HepG2 (cell line): ENCODE measurements around the gene RHOT2. TPM values are rescaled to one million over a fixed set of nuclear protein-coding genes. Genes with fewer than 3 reads are reported as not detected.

Source experiments
- BCLAF1 ChIP-seq: fragments of 450-650 bp; IDR thresholded peaks from 2 replicates; pipeline ENCODE4 v1.6.1; 2017; ENCODE audit warnings: mild to moderate bottlenecking
- DR1 ChIP-seq: sonication (generic); formaldehyde crosslinking; IDR thresholded peaks from 2 replicates; pipeline ENCODE4 v1.8.0; 2021; ENCODE audit warnings: mild to moderate bottlenecking, missing genetic modification reagents, inconsistent platforms
- DRAP1 ChIP-seq: IDR thresholded peaks from 2 replicates; pipeline ENCODE4 v1.6.1; 2016; ENCODE audit warnings: missing genetic modification reagents, missing compliant biosample characterization
- ETS1 ChIP-seq: sonication (generic); formaldehyde crosslinking; IDR thresholded peaks from 2 replicates; pipeline ENCODE4 v1.4.0; 2020; ENCODE audit warnings: missing genetic modification reagents
- FOXJ3 ChIP-seq: sonication (generic); formaldehyde crosslinking; IDR thresholded peaks from 2 replicates; pipeline ENCODE4 v1.4.0; 2020; ENCODE audit warnings: missing genetic modification reagents, mild to moderate bottlenecking, borderline replicate concordance
- FOXO4 ChIP-seq: sonication (generic); formaldehyde crosslinking; conservative IDR thresholded peaks from 2 replicates; pipeline ENCODE4 v1.8.1; 2023; ENCODE audit warnings: missing genetic modification reagents
- HNRNPUL1 ChIP-seq: fragments of 200-400 bp; formaldehyde crosslinking; IDR thresholded peaks from 2 replicates; pipeline ENCODE4 v1.6.1; 2017; ENCODE audit warnings: low read depth, mild to moderate bottlenecking, low read length, moderate library complexity
- KLF15 ChIP-seq: sonication (generic); formaldehyde crosslinking; IDR thresholded peaks from 2 replicates; pipeline ENCODE4 v1.8.1; 2023; ENCODE audit warnings: borderline replicate concordance, mild to moderate bottlenecking, inconsistent platforms, missing genetic modification reagents, mixed read lengths
- MNT ChIP-seq: fragments of 450-650 bp; IDR thresholded peaks from 2 replicates; pipeline ENCODE4 v1.6.1; 2016
- MTF1 ChIP-seq: sonication (generic); formaldehyde crosslinking; IDR thresholded peaks from 2 replicates; pipeline ENCODE4 v1.5.0; 2020; ENCODE audit warnings: missing genetic modification reagents
- NBN ChIP-seq: fragments of 450-650 bp; conservative IDR thresholded peaks from 2 replicates; pipeline ENCODE4 v1.6.1; 2017
- NR3C1 ChIP-seq: sonication (generic); formaldehyde crosslinking; IDR thresholded peaks from 2 replicates; pipeline ENCODE4 v1.4.0; 2020; ENCODE audit warnings: missing genetic modification reagents
- PCBP1 ChIP-seq: fragments of 200-400 bp; formaldehyde crosslinking; IDR thresholded peaks from 2 replicates; pipeline ENCODE4 v1.6.1; 2017; ENCODE audit warnings: mild to moderate bottlenecking, low read depth, low read length, borderline replicate concordance
- TEAD3 ChIP-seq: optimal IDR thresholded peaks from 2 replicates; pipeline ENCODE3; 2016; ENCODE audit warnings: borderline replicate concordance
- TP53 ChIP-seq: sonication (generic); formaldehyde crosslinking; conservative IDR thresholded peaks from 2 replicates; pipeline ENCODE4 v1.4.0; 2020; ENCODE audit warnings: missing genetic modification reagents
- ZBTB8A ChIP-seq: sonication (generic); formaldehyde crosslinking; IDR thresholded peaks from 2 replicates; pipeline ENCODE4 v1.4.0; 2020; ENCODE audit warnings: mild to moderate bottlenecking, low read depth, missing genetic modification reagents, borderline replicate concordance
- ZMYM3 ChIP-seq: sonication (generic); formaldehyde crosslinking; IDR thresholded peaks from 2 replicates; pipeline ENCODE4 v1.5.1; 2020; ENCODE audit warnings: mild to moderate bottlenecking, missing genetic modification reagents
- ZNF552 ChIP-seq: sonication (generic); formaldehyde crosslinking; IDR thresholded peaks from 2 replicates; pipeline ENCODE4 v1.9.0; 2022; ENCODE audit warnings: missing genetic modification reagents, mild to moderate bottlenecking, borderline replicate concordance
- ZNF614 ChIP-seq: IDR thresholded peaks from 2 replicates; pipeline ENCODE4 v1.6.1; 2018; ENCODE audit warnings: missing biosample characterization, missing genetic modification reagents, inconsistent platforms, borderline replicate concordance
- ZNF652 ChIP-seq: IDR thresholded peaks from 2 replicates; pipeline ENCODE4 v1.6.1; 2016; ENCODE audit warnings: low read depth, borderline replicate concordance
- polyA plus RNA-seq, 8 experiments: library from polyadenylated mRNA; depleted of rRNA in 3 of 8; stranded (reverse) in 7 of 8; unstranded in 1 of 8; fragments of >200 nt; fragmentation: Illumina TruSeq in 4 of 8; extraction: Trizol in 4 of 8; gene quantifications; 2 replicates each; pipeline versions ENCODE4 v1.2.1 to v1.2.3, GENCODE V29; 2011 to 2016; ENCODE audit warnings: low read depth in 4 of 8, missing spikeins in 1 of 8, mixed read lengths in 1 of 8; ENCODE audit not compliant: insufficient read depth in 1 of 8
- total RNA-seq, 5 experiments: library from RNA; depleted of rRNA; stranded (reverse); fragments of >200 nt; fragmentation: Illumina TruSeq; extraction: Trizol; gene quantifications; 2 replicates each; pipeline ENCODE4 v1.2.3, GENCODE V29; 2016; ENCODE audit warnings: low read depth in 1 of 5

Gene RHOT2
- total and polyA plus RNA-seq, 2 of the 13 experiments (the other 11 are each of a cell fraction or from before 2014, with no cell fraction given): 63.6 to 76.9 TPM

- TF ChIP-seq NBN (no peak), MTF1 (0 out of 2 replicates have a peak, but pooled peaks have one; percentile 45), DRAP1 (peak; percentile 75; the same call in 1 of the 2 replicates), HNRNPUL1 (no peak), ETS1 (CRISPR knock-in tag) (no peak), ZMYM3 (no peak), FOXO4 (CRISPR knock-in tag) (peak; percentile 85; the same call in 1 of the 2 replicates), NR3C1 (no peak), TEAD3 (CRISPR knock-in tag) (no peak), ZNF552 (peak; percentile 91; the same call in 1 of the 2 replicates), MNT (peak; percentile 77), ZBTB8A (CRISPR knock-in tag) (peak; percentile 53), BCLAF1 (no peak), ZNF652 (CRISPR knock-in tag) (no peak), PCBP1 (no peak), DR1 (CRISPR knock-in tag) (peak; percentile 71; the same call in 1 of the 2 replicates), KLF15 (no peak; the same call in 1 of the 2 replicates), TP53 (CRISPR knock-in tag) (no peak), FOXJ3 (no peak), ZNF614 (CRISPR knock-in tag) (no peak)
Observed at GRCh38 chr16:648781-649589, 18.9 kb upstream of the RHOT2 start, which contains the start of gene WDR90 (continued).
